HG03457 (cell line): ENCODE results near the gene FAM120A.

Source experiments
- ATAC-seq: cut with Tn5 transposase; IDR thresholded peaks from one replicate; pipeline ENCODE4 v1.9.1; 2021; ENCODE audit warnings: moderate number of reproducible peaks; ENCODE audit not compliant: unreplicated experiment

Gene FAM120A

GRCh38 chr9:93612052-93612795 lies 160.7 kb downstream of the FAM120A start:
- ATAC-seq: no peak

GRCh38 chr9:93612796-93613154 lies 161.3 kb downstream of the FAM120A start:
- ATAC-seq: no peak

GRCh38 chr9:93613174-93613573 lies 161.7 kb downstream of the FAM120A start:
- no peak for ATAC-seq

- ATAC-seq: no peak
Measured at GRCh38 chr9:93613791-93614190, 162.3 kb downstream of the FAM120A start.

DNA sequence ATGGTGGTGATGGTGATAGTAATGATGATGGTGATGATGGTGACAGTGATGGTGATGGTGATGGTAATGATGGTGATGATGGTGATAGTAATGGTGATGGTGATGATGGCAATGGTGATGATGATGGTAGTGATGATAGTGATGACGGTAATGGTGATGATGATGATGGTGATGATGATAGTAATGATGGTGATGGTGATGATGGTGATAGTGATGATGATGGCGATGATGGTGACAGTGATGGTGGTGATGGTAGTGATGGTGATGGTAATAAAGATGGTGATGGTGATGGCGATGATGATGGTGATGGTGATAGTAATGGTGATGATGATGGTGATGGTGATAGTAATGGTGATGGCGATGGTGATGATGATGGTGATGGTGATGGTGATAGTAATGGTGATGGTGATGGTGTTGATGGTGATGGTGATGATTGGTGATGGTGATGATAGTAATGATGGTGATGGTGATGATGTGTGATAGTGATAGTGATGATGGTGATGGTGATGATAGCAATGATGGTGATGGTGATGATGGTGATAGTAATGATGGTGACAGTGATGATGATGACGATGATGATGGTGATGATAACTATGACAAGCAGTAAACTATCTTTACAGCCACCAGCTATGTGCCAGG lies 163.5 kb downstream of the FAM120A start:
- no peak for ATAC-seq
